Activated T-helper 1 cell treated with anti-CD3 and anti-CD28 coated beads, Interleukin-12 subunit alpha, Interleukin-12 subunit beta, Interleukin-2, Interleukin-4 antibody, amounts not matched to agents 30 ng/mL and 10 ng/mL and 1 ng/mL, durations not matched to agents 14 hours and 24 hours and 36 hours (primary cell): ENCODE results near the gene ARHGAP44. TPM values are rescaled to one million over a fixed set of nuclear protein-coding genes. Genes with fewer than 3 reads are reported as not detected.
"Not testable (repeated sequence)": the region's sequence is repeated elsewhere in the genome, so short reads cannot be mapped to it uniquely, and the experiment has no call there.

ENCODE experiments used
- DNase-seq: peaks from one replicate; pipeline ENCODE4 v3.0.0; 2021; ENCODE audit warnings: low spot score
- H3K27ac Mint-ChIP-seq: one replicate; pipeline ENCODE4 v1.8.0; 2021; ENCODE audit warnings: mild to moderate bottlenecking, mixed read lengths
- H3K27me3 Mint-ChIP-seq: one replicate; pipeline ENCODE4 v1.8.0; 2022; ENCODE audit warnings: mild to moderate bottlenecking, moderate library complexity, mixed read lengths; ENCODE audit not compliant: insufficient read depth
- H3K36me3 Mint-ChIP-seq: one replicate; pipeline ENCODE4 v1.8.0; 2021; ENCODE audit warnings: low read depth, mixed read lengths
- H3K4me1 Mint-ChIP-seq: one replicate; pipeline ENCODE4 v1.8.0; 2021; ENCODE audit warnings: low read depth, mixed read lengths
- H3K4me3 Mint-ChIP-seq: one replicate; pipeline ENCODE4 v1.8.0; 2021; ENCODE audit warnings: mild to moderate bottlenecking, moderate library complexity, mixed read lengths
- H3K9me3 Mint-ChIP-seq: one replicate; pipeline ENCODE4 v1.8.0; 2021; ENCODE audit warnings: mixed read lengths
- intact Hi-C: fragments of 100-400 bp; cut with micrococcal nuclease; formaldehyde crosslinking; loops from one replicate; pipeline ENCODE4 v1.15.1; 2024
- total RNA-seq: library from RNA; stranded (reverse); gene quantifications from 2 replicates; pipeline ENCODE4 v1.2.3, GENCODE V29; 2022

The ARHGAP44 gene
- total RNA-seq, 1 donor from 2014 or later = not detected

- no peaks in the 10 kb centered on the region for H3K36me3 Mint-ChIP-seq
- intact Hi-C loops = no loop called here
- H3K4me1 Mint-ChIP-seq = no peaks in the 10 kb centered on the region
- peaks cover 17% of the 10 kb centered on the region for H3K9me3 Mint-ChIP-seq
- H3K27me3 Mint-ChIP-seq = no peaks in the 10 kb centered on the region
- H3K4me3 Mint-ChIP-seq = no peak overlapping the region
- H3K27ac Mint-ChIP-seq = no peak overlapping the region
- no peak for DNase-seq
Measured at GRCh38 chr17:12839042-12839441, 49.7 kb downstream of the ARHGAP44 start.

- no peak for DNase-seq
- Mint-ChIP-seq H3K9me3 (peaks cover 11% of the 10 kb centered on the region), H3K36me3 (no peaks in the 10 kb centered on the region), H3K4me1 (no peaks in the 10 kb centered on the region), H3K4me3 (no peak overlapping the region), H3K27ac (no peak overlapping the region), H3K27me3 (no peaks in the 10 kb centered on the region)
- intact Hi-C loops = no loop called here
Measured at GRCh38 chr17:12842936-12843335, 53.6 kb downstream of the ARHGAP44 start.

GRCh38 chr17:12850996-12851395, 61.7 kb downstream of the ARHGAP44 start:
- DNase-seq = no peak
- no peak overlapping the region for H3K27ac Mint-ChIP-seq

GRCh38 chr17:12851901-12852435, 62.7 kb downstream of the ARHGAP44 start:
- H3K4me1 Mint-ChIP-seq = no peaks in the 10 kb centered on the region
- intact Hi-C loops = no loop called here
- no peaks in the 10 kb centered on the region for H3K27me3 Mint-ChIP-seq
- H3K9me3 Mint-ChIP-seq = peaks cover 27% of the 10 kb centered on the region
- H3K36me3 Mint-ChIP-seq = no peaks in the 10 kb centered on the region
- no peak overlapping the region for H3K4me3 Mint-ChIP-seq
- H3K27ac Mint-ChIP-seq = no peak overlapping the region
- no peak for DNase-seq

More at GRCh38 chr17:12850996-12851395, 61.7 kb downstream of the ARHGAP44 start:
- H3K9me3 Mint-ChIP-seq = peaks cover 22% of the 10 kb centered on the region
- intact Hi-C loops = no loop called here
- H3K27me3 Mint-ChIP-seq = no peaks in the 10 kb centered on the region
- no peaks in the 10 kb centered on the region for H3K4me1 Mint-ChIP-seq
- no peak overlapping the region for H3K4me3 Mint-ChIP-seq
- H3K36me3 Mint-ChIP-seq = no peaks in the 10 kb centered on the region

- DNase-seq = no peak
- no peaks in the 10 kb centered on the region for H3K4me1 Mint-ChIP-seq
- H3K36me3 Mint-ChIP-seq = no peaks in the 10 kb centered on the region
- intact Hi-C loops = no loop called here
- H3K27me3 Mint-ChIP-seq = no peaks in the 10 kb centered on the region
- H3K9me3 Mint-ChIP-seq = peaks cover 28% of the 10 kb centered on the region
- no peak overlapping the region for H3K4me3 Mint-ChIP-seq
- H3K27ac Mint-ChIP-seq = no peak overlapping the region
Measured at GRCh38 chr17:12853921-12854320, 64.6 kb downstream of the ARHGAP44 start.

DNA sequence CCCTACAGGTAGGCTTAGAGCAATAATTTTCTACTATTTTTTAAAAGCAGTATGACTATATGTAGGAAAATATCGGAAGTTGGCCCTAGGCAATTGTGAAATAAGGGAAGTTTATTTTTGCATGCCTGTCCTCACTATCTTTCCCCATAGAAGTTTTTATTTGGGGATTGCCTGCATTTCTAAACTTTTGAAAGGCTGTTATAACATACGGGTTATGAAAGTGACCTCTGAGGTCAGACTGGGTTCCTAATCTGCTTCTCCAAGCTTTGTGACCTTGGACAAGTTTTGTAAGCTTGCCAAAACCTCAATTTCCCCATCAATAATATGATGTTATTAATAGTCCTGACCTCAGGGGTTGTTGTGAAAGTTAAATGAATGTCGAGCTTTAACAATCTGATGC, 67.1 kb downstream of the ARHGAP44 start:
- H3K27ac Mint-ChIP-seq = no peak overlapping the region
- H3K4me3 Mint-ChIP-seq = no peak overlapping the region
- intact Hi-C loops = no loop called here
- H3K36me3 Mint-ChIP-seq = no peaks in the 10 kb centered on the region
- peaks cover 37% of the 10 kb centered on the region for H3K9me3 Mint-ChIP-seq
- no peak for DNase-seq
- no peaks in the 10 kb centered on the region for H3K4me1 Mint-ChIP-seq
- no peaks in the 10 kb centered on the region for H3K27me3 Mint-ChIP-seq

DNA sequence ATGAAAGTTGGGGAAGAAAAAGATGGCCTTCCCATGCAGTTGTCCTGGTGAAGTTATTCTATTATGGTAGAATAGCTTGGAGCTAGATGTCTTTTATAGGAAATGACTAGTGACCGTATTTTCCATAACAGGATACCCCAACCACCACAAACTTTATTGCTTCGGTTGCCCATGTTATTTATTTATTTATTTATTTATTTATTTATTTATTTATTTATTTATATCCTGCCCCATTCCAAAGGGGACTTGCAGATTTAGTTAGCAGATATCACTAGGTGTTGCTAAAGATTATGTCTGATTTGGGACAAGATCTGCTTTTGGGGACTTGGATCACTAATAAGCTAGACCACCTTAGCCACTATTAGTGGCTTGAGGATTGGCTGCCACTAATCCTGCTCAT, 68.3 kb downstream of the ARHGAP44 start:
- Mint-ChIP-seq H3K4me3 (no peak overlapping the region), H3K27me3 (no peaks in the 10 kb centered on the region), H3K36me3 (no peaks in the 10 kb centered on the region), H3K9me3 (peaks cover 44% of the 10 kb centered on the region), H3K4me1 (no peaks in the 10 kb centered on the region), H3K27ac (no peak overlapping the region)
- no peak for DNase-seq
- intact Hi-C loops = no loop called here

DNA sequence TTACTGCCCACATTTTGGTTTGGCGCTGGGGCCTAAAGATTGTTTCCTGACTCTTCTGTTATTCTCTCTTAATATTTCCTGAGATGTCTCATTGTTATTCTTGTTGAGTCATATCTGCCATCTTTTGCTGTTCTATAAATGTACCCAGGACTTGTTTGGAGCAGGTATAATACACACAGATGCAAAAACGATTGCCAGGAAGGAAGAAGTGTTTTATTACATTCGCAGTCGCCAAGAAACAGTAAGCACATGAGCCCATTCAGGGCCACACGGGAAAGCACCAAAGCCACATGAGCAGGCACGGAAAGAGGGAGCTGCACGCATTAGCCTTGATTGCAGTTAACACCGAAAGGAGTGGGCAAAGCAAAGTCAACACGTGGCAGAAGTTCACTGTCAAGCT, 70.2 kb downstream of the ARHGAP44 start:
- Mint-ChIP-seq H3K27me3 (no peaks in the 10 kb centered on the region), H3K9me3 (peaks cover 36% of the 10 kb centered on the region), H3K27ac (no peak overlapping the region), H3K36me3 (no peaks in the 10 kb centered on the region), H3K4me1 (no peaks in the 10 kb centered on the region), H3K4me3 (no peak overlapping the region)
- intact Hi-C loops = no loop called here
- DNase-seq = no peak

- no peak for DNase-seq
- Mint-ChIP-seq H3K27ac (no peak overlapping the region), H3K4me1 (no peaks in the 10 kb centered on the region), H3K27me3 (no peaks in the 10 kb centered on the region), H3K9me3 (peaks cover 33% of the 10 kb centered on the region), H3K36me3 (no peaks in the 10 kb centered on the region), H3K4me3 (no peak overlapping the region)
- intact Hi-C loops = no loop called here
Measured at GRCh38 chr17:12865769-12866168, 76.5 kb downstream of the ARHGAP44 start.

- Mint-ChIP-seq H3K27ac (no peak overlapping the region), H3K36me3 (no peaks in the 10 kb centered on the region), H3K27me3 (no peaks in the 10 kb centered on the region), H3K4me1 (no peaks in the 10 kb centered on the region), H3K9me3 (peaks cover 38% of the 10 kb centered on the region), H3K4me3 (no peak overlapping the region)
- no peak for DNase-seq
- intact Hi-C loops = no loop called here
Measured at GRCh38 chr17:12866244-12866643, 76.9 kb downstream of the ARHGAP44 start.

- no peak overlapping the region for H3K4me3 Mint-ChIP-seq
- intact Hi-C loops = no loop called here
- peaks cover 40% of the 10 kb centered on the region for H3K9me3 Mint-ChIP-seq
- H3K27me3 Mint-ChIP-seq = no peaks in the 10 kb centered on the region
- H3K4me1 Mint-ChIP-seq = no peaks in the 10 kb centered on the region
- no peaks in the 10 kb centered on the region for H3K36me3 Mint-ChIP-seq
- H3K27ac Mint-ChIP-seq = no peak overlapping the region
- DNase-seq = no peak
Measured at GRCh38 chr17:12867726-12868125, 78.4 kb downstream of the ARHGAP44 start.

DNA sequence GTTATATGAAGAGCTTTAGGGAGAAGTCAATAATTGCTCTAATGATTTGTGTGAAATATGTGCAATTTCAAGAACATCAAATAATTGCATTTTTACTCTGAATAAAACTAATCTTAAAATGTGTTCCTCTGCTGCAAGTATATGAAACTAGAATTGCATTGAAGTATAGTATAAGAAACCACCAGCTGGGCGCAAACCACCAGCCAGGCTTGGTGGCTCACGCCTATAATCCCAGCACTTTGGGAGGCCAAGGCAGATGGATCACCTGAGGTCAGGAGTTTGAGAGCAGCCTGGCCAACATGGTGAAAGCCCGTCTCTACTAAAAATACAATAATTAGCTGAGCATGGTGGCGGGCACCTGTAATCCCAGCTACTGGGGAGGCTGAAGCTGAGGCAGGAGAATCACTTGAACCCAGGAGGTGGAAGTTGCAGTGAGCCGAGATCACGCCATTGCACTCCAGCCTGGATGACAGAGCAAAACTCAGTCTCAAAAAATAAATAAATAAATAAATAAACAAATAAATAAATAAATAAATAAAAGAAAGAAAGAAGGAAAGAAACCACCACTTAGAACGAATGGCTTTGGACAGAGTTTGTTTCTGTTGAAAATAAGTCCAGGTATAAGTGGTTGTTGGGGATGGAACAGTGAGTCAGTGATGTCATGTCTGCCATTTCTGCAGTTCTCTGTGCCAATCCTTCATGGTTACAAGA, 84.3 kb downstream of the ARHGAP44 start:
- H3K27ac Mint-ChIP-seq, H3K4me3 Mint-ChIP-seq, DNase-seq, intact Hi-C loops, H3K27me3 Mint-ChIP-seq, H3K36me3 Mint-ChIP-seq, H3K4me1 Mint-ChIP-seq: not testable (repeated sequence)
- H3K9me3 Mint-ChIP-seq = peaks cover 30% of the 10 kb centered on the region

DNA sequence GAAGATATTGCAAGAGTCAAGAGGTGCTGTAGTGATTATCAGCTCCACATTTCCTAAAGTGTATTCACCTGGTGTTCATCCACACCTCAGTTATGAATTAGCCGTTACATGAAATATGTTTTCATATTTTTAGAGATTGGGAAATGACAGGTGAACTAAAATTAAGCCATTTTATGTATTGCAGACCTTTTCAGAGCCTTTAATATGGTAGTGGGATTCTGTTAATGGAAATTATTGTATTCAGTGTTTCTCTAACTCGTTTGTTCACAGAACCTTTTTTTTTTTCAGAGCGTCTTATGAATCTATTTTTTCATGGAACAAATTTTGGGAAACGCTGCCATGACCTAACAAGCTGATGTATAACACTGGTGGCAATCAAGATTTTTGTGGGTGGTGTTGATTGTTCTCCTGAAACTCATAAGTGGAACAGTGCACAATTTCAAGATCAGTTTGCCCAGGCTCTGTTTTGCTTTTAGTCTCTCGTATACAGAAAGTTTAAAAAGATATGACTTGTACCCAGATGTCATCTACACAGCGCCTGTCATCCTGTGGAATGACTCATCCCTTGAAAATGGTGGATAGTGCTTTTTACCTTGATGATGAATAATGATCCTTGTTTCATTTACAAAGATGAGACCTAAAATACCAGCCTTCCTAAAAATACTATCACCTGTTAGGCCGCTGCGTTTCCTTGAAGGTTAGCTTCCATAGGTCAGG, 88.8 kb downstream of the ARHGAP44 start:
- intact Hi-C loops = no loop called here
- H3K9me3 Mint-ChIP-seq = peaks cover 12% of the 10 kb centered on the region

More for the DNA sequence above, 88.8 kb downstream of the ARHGAP44 start:
- Mint-ChIP-seq H3K27ac (no peak overlapping the region), H3K4me3 (no peak overlapping the region), H3K36me3 (no peaks in the 10 kb centered on the region), H3K27me3 (no peaks in the 10 kb centered on the region), H3K4me1 (no peaks in the 10 kb centered on the region)
- DNase-seq = no peak
